ENCODE results near the gene ITGBL1.

DNA sequence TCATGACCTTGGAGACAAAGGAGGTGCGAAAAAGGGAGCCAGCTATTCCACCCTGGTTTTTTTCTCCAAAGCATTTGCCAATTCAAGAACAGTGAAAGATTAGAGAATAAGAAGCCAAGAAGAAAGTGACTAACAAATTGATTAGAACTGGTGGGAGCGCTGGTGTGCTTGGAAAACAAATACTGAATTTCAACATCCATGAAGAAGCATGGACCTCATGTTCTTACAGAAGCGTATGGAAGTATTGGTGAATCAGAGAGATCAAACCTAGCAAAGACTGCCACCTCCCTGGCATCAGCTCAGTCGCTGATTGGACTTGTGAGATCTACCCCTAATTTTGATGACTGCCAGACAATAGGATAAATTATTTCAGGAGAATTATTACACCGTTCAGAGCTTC is 195.3 kb downstream of the ITGBL1 start:
- TF ChIP-seq POLR2A (IDR thresholded peaks at IDR 0.05) = no peak
- TF ChIP-seq, protein P1, sequence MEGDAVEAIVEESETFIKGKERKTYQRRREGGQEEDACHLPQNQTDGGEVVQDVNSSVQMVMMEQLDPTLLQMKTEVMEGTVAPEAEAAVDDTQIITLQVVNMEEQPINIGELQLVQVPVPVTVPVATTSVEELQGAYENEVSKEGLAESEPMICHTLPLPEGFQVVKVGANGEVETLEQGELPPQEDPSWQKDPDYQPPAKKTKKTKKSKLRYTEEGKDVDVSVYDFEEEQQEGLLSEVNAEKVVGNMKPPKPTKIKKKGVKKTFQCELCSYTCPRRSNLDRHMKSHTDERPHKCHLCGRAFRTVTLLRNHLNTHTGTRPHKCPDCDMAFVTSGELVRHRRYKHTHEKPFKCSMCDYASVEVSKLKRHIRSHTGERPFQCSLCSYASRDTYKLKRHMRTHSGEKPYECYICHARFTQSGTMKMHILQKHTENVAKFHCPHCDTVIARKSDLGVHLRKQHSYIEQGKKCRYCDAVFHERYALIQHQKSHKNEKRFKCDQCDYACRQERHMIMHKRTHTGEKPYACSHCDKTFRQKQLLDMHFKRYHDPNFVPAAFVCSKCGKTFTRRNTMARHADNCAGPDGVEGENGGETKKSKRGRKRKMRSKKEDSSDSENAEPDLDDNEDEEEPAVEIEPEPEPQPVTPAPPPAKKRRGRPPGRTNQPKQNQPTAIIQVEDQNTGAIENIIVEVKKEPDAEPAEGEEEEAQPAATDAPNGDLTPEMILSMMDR (IDR thresholded peaks at IDR 0.05) = no peak
